ENCODE data around the gene TRPM2. TPM values are rescaled to one million over a fixed set of nuclear protein-coding genes. Genes with fewer than 3 reads are reported as not detected.

Gene TRPM2
- total and polyA plus RNA-seq, 2 of the 13 experiments (the other 11 are each of a cell fraction or from before 2014, with no cell fraction given): 0.07 to 0.20 TPM

GRCh38 chr21:44478801-44479167 lies 125.4 kb downstream of the TRPM2 start:
- Histone ChIP-seq H3K9me3 (ENCODE audit: low read length) (no peaks in the 10 kb centered on the region), H3K27me3 (ENCODE audit: control insufficient read depth in 1 of 2, insufficient read depth in 2 of 2, low read length in 2 of 2) (no peaks in the 10 kb centered on the region; a peak in 1 of 5 replicates), H2AFZ (ENCODE audit: low read length) (no peak overlapping the region), H4K20me1 (ENCODE audit: insufficient read depth, low read length) (no peaks in the 10 kb centered on the region), H3K27ac (ENCODE audit: extremely low read length, insufficient read depth, low read length) (no peak overlapping the region), H3K4me1 (ENCODE audit: insufficient read depth, low read length) (peaks cover 51% of the 10 kb centered on the region), H3K4me3 (replicated peaks in 1 of 3; ENCODE audit: insufficient read depth in 1 of 3, low read depth in 2 of 3, low read length in 3 of 3) (no peak overlapping the region), H3K36me3 (replicated peaks in 1 of 2; ENCODE audit: control insufficient read depth in 1 of 2, insufficient read depth in 2 of 2, low read length in 2 of 2) (no peaks in the 10 kb centered on the region), H3K79me2 (ENCODE audit: insufficient read depth, low read length) (peaks cover 9% of the 10 kb centered on the region), H3K9ac (ENCODE audit: insufficient read depth, low read depth, low read length) (no peak overlapping the region), H3K4me2 (ENCODE audit: low read depth, low read length) (peak overlapping the region; percentile 19; the same call in 1 of the 2 replicates)
- intact Hi-C loops (cut with micrococcal nuclease; ENCODE audit: unreplicated experiment) (no loop called here), in situ Hi-C loops (cut with HindIII; ENCODE audit: extremely low pct_ligation_motif_present, low pct_unique_long_range_greater_than_20kb) (no loop called here)
- POLR2A ChIA-PET: interaction anchor here (0.9 kb wide), 1 partner anchor 24 kb away, joined by 3 read pairs; no protein-coding TSS in a partner anchor
- 94% methylated on average over 5 of the region's 5 CpGs for WGBS (ENCODE audit: low lambda C conversion rate)
- FAIRE-seq (no peak), ATAC-seq (no peak), DNase-seq (ENCODE audit: low spot score) (no peak)
- no TSS peak for BruUV-seq (replicated peaks)
- CTCF ChIA-PET (ENCODE audit: low intra/inter-chr PET ratio, low total read pairs): interaction anchor here (1.2 kb wide), 1 partner anchor 34 kb away, joined by 3 read pairs; no protein-coding TSS in a partner anchor
- no peak for TF ChIP-seq ZNF343 (CRISPR knock-in tag; IDR thresholded peaks at IDR 0.05)
- TF ChIP-seq ZNF577 (CRISPR knock-in tag; IDR thresholded peaks at IDR 0.05; ENCODE audit: borderline replicate concordance, low read depth): no peak
- TF ChIP-seq FOSL2 (CRISPR knock-in tag; IDR thresholded peaks at IDR 0.05): no peak
- no peak for TF ChIP-seq HNRNPLL (IDR thresholded peaks at IDR 0.05; ENCODE audit: low read depth, low read length, poor library complexity, severe bottlenecking)
- no peak for TF ChIP-seq SP4 (CRISPR knock-in tag; IDR thresholded peaks at IDR 0.05)
- TF ChIP-seq, protein P1, sequence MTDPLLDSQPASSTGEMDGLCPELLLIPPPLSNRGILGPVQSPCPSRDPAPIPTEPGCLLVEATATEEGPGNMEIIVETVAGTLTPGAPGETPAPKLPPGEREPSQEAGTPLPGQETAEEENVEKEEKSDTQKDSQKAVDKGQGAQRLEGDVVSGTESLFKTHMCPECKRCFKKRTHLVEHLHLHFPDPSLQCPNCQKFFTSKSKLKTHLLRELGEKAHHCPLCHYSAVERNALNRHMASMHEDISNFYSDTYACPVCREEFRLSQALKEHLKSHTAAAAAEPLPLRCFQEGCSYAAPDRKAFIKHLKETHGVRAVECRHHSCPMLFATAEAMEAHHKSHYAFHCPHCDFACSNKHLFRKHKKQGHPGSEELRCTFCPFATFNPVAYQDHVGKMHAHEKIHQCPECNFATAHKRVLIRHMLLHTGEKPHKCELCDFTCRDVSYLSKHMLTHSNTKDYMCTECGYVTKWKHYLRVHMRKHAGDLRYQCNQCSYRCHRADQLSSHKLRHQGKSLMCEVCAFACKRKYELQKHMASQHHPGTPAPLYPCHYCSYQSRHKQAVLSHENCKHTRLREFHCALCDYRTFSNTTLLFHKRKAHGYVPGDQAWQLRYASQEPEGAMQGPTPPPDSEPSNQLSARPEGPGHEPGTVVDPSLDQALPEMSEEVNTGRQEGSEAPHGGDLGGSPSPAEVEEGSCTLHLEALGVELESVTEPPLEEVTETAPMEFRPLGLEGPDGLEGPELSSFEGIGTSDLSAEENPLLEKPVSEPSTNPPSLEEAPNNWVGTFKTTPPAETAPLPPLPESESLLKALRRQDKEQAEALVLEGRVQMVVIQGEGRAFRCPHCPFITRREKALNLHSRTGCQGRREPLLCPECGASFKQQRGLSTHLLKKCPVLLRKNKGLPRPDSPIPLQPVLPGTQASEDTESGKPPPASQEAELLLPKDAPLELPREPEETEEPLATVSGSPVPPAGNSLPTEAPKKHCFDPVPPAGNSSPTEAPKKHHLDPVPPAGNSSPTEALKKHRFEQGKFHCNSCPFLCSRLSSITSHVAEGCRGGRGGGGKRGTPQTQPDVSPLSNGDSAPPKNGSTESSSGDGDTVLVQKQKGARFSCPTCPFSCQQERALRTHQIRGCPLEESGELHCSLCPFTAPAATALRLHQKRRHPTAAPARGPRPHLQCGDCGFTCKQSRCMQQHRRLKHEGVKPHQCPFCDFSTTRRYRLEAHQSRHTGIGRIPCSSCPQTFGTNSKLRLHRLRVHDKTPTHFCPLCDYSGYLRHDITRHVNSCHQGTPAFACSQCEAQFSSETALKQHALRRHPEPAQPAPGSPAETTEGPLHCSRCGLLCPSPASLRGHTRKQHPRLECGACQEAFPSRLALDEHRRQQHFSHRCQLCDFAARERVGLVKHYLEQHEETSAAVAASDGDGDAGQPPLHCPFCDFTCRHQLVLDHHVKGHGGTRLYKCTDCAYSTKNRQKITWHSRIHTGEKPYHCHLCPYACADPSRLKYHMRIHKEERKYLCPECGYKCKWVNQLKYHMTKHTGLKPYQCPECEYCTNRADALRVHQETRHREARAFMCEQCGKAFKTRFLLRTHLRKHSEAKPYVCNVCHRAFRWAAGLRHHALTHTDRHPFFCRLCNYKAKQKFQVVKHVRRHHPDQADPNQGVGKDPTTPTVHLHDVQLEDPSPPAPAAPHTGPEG (CRISPR knock-in tag; IDR thresholded peaks at IDR 0.05): no peak
- TF ChIP-seq ZNF230 (CRISPR knock-in tag; IDR thresholded peaks at IDR 0.05): no peak
- TF ChIP-seq POLR2G (IDR thresholded peaks at IDR 0.05; ENCODE audit: low read depth, low read length): no peak
- no peak for TF ChIP-seq CBX2 (IDR thresholded peaks at IDR 0.05; ENCODE audit: low read depth, low read length)
- no peak for TF ChIP-seq CBX2 (CRISPR knock-in tag; IDR thresholded peaks at IDR 0.05; ENCODE audit: low read depth)
- TF ChIP-seq, protein P2, sequence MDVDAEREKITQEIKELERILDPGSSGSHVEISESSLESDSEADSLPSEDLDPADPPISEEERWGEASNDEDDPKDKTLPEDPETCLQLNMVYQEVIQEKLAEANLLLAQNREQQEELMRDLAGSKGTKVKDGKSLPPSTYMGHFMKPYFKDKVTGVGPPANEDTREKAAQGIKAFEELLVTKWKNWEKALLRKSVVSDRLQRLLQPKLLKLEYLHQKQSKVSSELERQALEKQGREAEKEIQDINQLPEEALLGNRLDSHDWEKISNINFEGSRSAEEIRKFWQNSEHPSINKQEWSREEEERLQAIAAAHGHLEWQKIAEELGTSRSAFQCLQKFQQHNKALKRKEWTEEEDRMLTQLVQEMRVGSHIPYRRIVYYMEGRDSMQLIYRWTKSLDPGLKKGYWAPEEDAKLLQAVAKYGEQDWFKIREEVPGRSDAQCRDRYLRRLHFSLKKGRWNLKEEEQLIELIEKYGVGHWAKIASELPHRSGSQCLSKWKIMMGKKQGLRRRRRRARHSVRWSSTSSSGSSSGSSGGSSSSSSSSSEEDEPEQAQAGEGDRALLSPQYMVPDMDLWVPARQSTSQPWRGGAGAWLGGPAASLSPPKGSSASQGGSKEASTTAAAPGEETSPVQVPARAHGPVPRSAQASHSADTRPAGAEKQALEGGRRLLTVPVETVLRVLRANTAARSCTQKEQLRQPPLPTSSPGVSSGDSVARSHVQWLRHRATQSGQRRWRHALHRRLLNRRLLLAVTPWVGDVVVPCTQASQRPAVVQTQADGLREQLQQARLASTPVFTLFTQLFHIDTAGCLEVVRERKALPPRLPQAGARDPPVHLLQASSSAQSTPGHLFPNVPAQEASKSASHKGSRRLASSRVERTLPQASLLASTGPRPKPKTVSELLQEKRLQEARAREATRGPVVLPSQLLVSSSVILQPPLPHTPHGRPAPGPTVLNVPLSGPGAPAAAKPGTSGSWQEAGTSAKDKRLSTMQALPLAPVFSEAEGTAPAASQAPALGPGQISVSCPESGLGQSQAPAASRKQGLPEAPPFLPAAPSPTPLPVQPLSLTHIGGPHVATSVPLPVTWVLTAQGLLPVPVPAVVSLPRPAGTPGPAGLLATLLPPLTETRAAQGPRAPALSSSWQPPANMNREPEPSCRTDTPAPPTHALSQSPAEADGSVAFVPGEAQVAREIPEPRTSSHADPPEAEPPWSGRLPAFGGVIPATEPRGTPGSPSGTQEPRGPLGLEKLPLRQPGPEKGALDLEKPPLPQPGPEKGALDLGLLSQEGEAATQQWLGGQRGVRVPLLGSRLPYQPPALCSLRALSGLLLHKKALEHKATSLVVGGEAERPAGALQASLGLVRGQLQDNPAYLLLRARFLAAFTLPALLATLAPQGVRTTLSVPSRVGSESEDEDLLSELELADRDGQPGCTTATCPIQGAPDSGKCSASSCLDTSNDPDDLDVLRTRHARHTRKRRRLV (CRISPR knock-in tag; IDR thresholded peaks at IDR 0.05): no peak
- TF ChIP-seq SRY (CRISPR knock-in tag; IDR thresholded peaks at IDR 0.05): no peak
- TF ChIP-seq SETDB1 (CRISPR knock-in tag; IDR thresholded peaks at IDR 0.05; ENCODE audit: borderline replicate concordance): no peak

Measured in HepG2 (cell line).